D721Med (cell line): ENCODE data around the gene PNCK.
A peak's percentile ranks its signal among the peaks of the same experiment; 100 is the strongest.

Experiments used
- DNase-seq: peaks from one replicate; pipeline ENCODE4 v3.0.0; 2011; ENCODE audit warnings: low spot score; ENCODE audit not compliant: insufficient read length
- FAIRE-seq: peaks from 2 replicates; lab custom pipeline; 2011; peaks lifted over from hg19 to GRCh38; lab: Jason Lieb, UNC
- TF ChIP-seq, protein P1 (sequence below): IDR thresholded peaks from 2 replicates; pipeline ENCODE4 v1.5.1; 2012; ENCODE audit warnings: mild to moderate bottlenecking, control low read depth; ENCODE audit not compliant: insufficient read depth; ENCODE audit errors: missing control alignments

Gene PNCK

DNA sequence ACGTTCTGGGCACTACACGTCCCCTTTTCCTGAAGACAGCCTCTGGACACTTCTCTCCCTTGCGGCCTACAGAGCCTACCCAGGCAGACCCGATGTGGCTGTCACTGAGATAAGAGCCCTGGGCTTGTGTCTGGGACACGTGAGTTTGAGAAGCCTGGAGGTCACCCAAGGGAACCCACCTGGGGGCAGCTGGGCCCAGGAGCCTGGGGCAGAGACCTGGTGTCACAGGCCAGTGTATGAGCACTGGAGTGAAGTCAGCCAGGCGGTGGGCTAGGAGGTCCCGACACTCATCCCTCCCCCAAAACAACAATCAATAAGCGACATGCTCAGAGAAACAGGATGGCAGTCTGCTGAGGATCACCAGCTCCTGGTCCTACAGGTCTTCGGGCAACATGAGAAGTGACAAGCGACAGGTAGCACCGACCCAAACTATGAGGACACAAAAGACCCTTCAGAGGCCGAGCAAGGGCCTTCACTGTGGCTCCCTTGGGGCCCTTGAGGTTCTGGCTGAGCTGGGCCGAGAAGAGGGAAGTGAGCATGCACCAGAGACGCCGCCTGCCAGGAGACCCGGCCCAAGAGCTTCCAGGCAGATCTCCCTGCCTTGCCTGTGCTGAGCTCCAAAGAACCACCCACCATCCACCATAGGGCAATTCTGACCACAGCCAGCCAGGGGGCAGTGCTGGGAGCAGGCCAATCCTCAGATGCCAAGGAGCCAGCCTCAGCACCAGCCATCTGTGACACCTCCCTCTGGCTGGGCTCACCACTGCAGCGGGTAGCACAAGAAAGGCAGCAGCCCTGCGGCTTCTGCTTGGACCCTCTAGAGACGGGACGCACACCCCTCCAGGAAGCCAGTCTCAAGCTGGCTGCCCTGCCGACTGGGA, 37.6 kb downstream of the PNCK start:
- FAIRE-seq (no peak), DNase-seq (no peak)
- TF ChIP-seq, protein P1, sequence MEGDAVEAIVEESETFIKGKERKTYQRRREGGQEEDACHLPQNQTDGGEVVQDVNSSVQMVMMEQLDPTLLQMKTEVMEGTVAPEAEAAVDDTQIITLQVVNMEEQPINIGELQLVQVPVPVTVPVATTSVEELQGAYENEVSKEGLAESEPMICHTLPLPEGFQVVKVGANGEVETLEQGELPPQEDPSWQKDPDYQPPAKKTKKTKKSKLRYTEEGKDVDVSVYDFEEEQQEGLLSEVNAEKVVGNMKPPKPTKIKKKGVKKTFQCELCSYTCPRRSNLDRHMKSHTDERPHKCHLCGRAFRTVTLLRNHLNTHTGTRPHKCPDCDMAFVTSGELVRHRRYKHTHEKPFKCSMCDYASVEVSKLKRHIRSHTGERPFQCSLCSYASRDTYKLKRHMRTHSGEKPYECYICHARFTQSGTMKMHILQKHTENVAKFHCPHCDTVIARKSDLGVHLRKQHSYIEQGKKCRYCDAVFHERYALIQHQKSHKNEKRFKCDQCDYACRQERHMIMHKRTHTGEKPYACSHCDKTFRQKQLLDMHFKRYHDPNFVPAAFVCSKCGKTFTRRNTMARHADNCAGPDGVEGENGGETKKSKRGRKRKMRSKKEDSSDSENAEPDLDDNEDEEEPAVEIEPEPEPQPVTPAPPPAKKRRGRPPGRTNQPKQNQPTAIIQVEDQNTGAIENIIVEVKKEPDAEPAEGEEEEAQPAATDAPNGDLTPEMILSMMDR: peak; percentile 35

DNA sequence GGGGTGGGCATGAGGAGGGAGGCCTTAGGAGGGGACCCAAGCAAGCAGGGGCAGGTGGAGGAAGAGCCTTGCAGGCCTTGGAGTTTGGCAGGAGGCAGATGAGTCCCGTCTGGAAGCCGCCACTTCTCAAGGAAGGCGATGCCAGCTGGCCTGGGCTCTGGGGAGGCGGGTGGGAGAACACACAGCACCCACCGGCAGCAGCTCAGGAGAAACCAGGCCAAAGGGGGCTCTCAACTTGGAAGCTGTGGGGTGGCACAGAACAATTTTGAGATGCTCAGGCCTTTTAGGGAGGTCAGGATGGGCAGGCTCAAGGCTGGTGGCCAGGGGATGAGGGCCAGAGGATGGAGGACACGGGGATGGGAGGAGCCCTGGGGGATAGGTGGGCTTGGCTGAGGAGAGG, 38.2 kb downstream of the PNCK start:
- DNase-seq (no peak), FAIRE-seq (no peak)
- TF ChIP-seq, protein P1: no peak

DNA sequence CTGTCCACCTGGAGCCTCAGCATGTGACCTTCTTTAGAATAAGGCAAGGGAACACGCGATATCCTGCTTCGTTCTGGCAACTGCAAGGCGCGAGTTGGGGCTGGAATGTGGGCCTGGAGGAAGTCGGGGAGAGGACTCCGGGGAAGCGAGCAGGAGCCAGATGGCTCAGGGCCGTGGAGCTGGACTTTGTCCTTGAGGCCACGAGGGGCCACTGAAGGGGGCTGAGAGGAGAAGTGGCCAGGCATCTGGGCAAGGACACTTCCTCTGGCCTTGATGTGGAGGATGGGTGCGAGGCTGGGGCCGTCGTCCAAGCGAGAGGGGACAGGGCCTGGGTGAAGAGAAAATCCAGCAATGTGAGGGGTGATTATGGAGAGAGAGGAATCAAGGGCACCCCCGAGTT, 38.8 kb downstream of the PNCK start:
- FAIRE-seq: no peak

GRCh38 chrX:153634236-153634635, 39.4 kb downstream of the PNCK start:
- TF ChIP-seq, protein P1: no peak
- no peak for DNase-seq
- FAIRE-seq: no peak

More for the DNA sequence above, 38.8 kb downstream of the PNCK start:
- no peak for DNase-seq
- TF ChIP-seq, protein P1: no peak

GRCh38 chrX:153633607-153634180, 39.9 kb downstream of the PNCK start:
- no peak for FAIRE-seq
- TF ChIP-seq, protein P1: no peak
- DNase-seq: no peak

DNA sequence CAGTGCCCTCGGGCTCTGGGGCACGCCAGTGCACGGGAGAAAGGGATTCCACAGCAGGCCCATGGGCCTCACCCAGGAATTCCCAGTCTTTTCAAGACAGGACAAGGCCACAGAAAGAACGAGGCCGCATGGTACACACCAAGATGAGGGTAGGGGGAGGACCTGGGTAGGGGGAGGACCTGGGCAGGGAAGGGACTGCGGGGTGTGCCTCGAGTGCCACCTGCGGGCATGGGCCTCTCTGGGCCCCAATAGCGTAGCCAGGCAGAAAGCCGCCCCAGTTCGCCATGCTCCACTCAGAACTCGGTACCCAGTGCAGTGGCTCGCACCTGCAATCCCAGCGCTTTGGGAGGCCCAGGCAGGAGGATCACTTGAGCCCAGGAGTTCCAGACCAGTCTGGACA, 40.6 kb downstream of the PNCK start:
- DNase-seq (no peak), FAIRE-seq (no peak)
- TF ChIP-seq, protein P1: no peak

GRCh38 chrX:153632595-153632946, 41.0 kb downstream of the PNCK start:
- TF ChIP-seq, protein P1: no peak
- DNase-seq (no peak), FAIRE-seq (no peak)
